ENCODE measurements around the gene IL1A.

Gene IL1A

DNA sequence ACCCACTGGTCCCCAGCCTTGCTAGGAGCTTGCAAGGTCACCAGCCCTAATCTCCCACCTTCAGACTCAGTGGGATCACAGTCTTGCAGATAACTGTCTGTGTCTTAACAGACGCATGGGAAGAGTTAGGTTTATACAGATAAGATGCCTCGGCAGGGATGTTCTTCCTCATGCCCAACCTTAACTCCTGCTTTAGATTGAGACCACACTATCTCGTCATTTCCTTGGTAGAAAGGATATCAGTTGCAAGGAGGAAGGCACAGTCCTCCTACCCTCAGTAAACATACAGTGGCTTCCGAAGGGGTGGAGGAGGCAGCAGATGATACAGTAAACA lies 56.3 kb downstream of the IL1A start:
- DNase-seq = no peak

DNA sequence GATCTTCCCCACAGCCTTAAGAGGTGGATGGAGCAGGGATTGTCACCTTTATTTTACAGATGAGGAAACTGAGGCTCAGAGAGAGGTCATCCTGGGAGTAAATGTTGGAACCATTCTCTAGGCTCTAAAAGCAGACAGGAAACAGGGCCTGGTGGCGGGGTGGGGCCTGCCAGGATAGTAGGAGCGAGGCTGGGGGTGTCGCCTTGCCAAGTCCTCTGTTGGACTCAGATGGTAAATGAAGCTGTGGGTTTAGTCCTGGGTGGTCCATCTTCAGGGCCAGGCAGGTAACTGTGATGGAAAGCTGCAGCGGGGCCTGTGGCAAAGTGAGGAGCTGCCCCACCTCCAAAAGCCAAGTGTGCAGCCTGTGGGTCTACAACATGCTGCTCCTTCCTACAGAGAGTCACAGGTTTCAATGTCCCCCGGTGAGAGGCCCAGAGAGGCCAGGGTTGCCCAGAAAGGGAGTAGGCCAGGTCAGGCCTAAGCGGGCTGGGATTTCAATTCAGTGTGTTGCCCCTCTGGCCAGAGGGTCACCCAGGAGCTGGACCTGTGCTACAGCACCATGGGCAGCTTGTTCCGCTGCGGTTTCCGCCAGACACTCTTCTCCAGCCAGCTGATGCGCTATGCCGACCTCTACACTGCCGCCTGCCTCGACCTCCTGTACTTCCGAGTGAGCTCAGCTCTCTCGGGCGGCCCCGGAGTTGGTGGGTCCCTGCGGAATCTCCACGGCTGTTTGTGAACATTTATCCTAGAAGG lies 56.8 kb downstream of the IL1A start:
- DNase-seq = no peak

DNA sequence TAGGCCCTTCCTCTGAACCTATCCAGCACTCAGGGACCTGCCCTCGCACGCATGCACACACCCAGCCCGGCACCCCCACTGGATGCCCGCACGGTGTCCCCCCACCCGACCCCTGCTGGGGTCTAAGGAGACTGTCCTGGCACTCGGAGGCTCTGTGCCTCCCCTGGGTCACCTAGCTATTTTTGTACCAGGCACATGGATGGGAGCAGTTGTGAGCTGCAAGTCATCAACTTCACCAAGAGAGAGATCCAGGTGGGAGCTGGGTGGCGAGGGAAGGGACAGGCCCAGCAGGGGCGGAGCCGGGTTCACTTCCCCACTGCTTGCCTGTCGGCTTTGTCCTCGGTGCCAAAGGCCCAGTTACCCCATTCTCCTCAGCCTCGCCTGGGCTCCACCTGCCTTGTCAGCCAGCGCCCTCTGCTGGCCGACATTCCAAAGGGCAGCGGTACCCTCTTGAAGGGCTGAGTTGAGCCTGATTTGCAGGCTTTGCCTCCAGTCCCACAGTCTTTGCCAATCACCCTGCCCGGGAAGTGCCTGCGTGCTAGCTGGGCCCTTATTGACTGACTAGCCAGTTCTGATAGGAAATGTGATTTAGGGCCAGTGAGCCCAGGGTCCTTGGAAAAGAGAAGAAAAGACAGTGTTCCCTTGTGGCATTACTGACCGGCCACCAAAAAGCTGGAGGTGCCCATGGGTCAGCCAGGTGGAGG lies 57.7 kb downstream of the IL1A start:
- peak; percentile 17 to 93 (median 76) for DNase-seq

DNA sequence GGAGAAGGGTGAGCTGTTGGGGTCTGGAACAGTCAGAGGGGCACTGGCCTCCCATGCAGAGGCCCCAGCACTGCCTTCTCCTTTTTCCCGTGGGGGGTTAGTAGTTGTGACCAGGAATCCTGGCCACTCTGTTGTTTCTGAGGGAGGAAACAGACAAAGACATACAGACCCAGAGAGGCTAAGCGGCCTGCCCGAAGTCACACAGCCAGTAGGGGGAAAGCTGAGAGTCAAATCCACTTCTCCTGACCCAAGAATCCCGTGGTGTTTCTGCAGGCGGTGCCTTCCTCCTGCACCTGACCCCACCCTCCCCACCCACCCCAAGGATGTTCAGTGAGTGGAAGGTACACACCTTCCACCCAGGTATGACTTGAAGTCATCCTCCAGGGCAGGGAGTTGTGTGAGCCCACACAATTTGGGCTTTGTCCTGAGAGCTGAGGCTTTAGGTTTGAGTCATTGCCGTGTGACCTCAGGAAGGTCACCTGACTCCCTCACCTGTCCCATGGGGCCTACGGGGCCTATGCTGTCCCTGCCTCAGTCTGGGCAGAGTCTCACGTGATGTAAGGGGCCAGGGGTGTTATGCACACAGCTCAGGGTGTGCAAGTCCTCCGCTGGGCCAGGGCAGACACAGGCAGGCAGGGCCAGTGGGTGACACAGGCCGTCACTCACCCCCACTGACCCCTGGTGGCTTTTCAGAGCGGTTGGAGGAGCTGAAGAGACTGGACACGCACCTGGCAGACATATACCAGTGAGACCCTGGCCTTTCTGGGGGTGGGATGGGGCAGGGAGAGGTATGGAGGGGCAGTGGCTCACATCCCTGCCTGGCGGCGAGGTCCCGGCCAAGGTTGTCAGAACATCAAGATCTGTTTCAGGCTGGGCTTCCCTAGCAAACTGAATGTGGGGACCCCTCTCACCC lies 58.5 kb downstream of the IL1A start:
- no peak for DNase-seq

DNA sequence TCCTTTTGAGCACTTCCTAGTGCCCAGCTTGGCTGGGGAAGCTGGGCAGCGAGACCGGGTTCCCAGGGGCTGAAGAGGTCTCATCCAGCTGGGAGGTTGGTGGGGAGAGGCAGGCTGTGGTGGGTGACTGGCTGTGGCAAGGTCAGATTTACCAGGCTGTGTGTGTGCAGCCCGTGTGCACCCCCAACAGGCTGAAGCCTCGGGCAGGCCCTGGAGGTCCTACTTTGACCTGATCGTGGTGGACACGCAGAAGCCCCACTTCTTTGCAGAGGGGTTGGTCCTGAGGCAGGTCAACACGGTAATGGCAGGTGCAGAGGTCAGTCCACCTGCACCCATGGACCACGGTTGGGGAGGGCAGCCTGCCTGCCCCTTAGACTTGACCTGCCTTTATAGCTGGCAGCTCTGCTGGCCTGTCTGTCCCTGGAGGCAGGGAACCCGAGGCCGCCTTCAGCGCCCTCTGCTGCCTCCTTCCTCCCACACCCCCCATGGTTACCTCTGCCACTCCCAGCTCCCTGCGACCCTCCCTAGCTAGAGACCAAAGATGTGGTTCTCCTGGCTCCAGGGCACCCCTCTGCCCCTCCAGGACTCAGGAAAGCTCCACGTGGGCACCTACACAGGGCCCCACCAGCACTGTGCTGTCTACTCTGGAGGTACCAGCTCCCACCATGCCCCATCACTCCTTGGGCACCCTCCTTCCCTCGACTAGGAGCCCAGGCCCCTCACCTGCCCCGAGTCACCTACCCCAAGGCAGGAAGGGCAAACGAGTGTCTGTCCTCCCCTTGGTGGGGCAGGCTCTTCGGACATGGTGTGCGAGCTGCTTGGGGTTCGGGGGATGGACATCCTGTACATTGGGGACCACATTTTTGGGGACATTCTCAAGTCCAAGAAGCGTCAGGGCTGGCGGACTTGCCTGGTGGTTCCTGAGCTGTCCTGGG lies 59.4 kb downstream of the IL1A start:
- no peak for DNase-seq

DNA sequence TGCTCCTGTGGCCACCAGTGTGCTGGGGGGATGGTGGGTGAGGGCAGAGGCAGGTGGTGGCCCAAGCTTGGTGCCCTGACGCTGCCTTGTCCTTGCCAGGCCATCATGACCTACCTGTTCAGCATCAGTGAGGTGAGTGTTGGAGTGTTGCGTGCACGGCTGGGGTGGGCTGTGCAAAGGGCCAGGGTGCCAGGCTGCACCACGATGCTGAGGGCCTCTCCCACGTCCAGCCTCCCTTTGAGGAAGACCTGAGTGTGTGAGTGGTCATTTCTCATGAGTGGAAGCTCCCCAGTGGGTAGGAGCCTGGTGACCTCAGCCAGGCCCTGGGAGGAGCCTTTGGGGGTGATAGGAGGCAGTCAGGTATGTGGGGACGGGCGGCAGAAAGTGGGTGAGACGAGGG lies 60.3 kb downstream of the IL1A start:
- DNase-seq = no peak
